SW 1271 (cell line): ENCODE results near the gene CDH26.

Experiments
- DNase-seq, 2 experiments: peaks; one replicate each; lab custom pipeline; 2025; lab: John Stamatoyannopoulos, UW

Gene CDH26

DNA sequence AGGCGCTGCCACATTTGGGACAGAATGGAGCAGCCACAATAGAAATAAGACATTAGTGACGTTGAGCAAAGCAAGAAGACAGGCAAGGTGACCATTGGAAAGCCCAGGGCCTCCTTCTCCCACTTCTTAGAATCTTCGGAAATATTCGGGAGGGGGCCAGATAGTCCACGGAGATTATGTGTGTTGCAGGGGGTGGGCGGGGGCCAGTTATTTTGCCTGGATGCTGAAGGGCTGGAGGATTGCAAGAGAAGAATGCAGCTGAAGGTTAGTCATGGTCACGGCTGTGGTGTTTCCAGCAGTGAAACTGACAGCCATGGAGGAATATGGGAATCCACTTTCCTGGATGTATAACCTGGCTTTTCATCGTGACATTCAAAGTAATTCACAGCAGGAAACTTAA, 88.6 kb downstream of the CDH26 start:
- DNase-seq = no peak

- no peak for DNase-seq
Measured at GRCh38 chr20:60048634-60049521, 90.7 kb downstream of the CDH26 start.

DNA sequence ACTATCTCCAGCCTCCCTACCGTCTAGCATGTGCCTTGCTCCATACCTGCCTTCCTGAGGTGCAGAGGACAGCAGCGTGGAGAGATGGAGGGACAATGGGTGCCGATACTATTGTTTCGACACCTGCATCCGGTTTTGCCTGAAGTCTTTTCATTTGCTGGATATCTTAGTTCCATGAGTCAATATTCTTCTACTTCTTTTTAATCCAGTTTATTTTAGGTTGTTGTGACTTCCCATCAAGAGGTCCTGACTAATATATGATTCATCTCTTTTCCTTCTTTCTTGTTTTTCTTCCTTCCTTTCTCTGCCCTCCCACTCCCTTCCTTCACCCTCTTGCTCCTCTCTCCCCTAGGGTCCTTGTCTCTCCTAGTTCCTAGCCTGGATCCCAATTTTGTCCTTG, 91.4 kb downstream of the CDH26 start:
- no peak for DNase-seq

GRCh38 chr20:60050193-60050947, 92.1 kb downstream of the CDH26 start:
- no peak for DNase-seq

DNA sequence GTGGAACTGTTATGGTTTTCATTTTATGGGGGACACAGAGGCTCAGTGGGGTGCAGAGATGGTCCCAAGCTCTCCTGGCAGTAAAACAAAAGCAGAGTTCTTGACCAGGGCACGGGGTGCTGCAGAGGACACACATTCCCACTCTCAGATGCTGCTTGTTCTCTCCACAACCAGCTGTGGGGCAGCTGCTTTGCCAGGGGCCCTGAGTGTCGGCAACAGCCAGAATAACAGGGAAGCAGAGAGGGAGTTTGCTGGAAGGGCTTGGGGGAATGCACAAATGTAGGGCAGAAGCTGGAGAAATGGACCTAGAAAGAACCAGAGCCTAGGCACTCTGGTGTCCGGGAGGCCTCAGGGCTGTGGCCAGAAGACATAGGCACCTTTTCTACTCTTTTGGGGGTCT, 93.7 kb downstream of the CDH26 start:
- no peak for DNase-seq

DNA sequence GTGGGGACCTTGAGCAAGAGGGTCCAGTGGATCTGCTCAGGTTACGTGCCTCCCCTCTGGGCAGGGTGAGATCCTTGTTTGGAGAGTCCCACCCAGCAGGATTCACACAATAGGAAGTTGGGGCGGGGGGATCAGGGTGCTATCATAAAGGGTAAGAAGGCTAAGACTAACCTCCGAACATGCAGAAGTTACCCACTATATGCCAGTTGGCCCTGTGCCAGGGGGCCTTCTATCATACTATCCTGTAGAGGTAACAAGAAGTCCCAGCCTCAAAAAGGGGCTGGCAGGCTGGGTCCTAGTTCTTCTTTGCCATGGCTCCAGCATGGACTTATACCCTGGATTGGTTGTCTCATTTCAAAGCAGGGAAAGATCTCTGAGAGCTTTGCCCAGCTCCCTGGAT, 94.1 kb downstream of the CDH26 start:
- DNase-seq = no peak

DNA sequence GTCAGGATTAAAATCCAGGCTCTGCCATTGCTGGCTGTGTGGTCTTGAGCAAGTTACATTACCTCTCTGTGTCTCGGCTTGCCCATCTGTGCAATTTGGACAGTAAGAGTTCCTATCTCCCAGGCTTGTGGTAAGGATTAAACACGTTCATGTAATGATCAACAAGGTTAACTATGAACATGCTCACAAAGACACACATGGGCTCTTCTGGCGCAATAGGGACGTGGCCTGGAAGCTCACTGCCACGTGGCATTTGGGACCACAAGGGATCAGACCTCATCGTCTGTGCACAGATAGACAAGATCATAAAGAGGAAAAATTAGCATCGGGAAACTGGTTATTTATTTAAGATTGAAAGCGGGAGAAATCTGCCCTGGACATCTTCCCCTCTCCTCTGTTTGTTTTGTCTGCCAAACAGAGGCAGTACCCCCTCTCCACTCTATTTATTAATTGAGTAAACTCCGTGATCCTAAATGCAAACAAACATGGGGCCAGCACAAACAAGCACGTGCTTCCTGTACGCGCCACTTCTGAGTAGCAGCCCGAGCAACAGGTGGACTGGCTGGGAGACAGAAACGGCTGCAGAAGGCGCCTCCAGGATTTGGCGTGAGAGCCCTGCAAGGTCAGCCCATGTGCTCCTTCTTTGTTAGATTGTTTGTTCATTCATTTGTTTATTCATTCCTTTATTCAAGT, 95.0 kb downstream of the CDH26 start:
- no peak for DNase-seq

- no peak for DNase-seq
Measured at GRCh38 chr20:60053818-60054190, 95.6 kb downstream of the CDH26 start.

- no peak for DNase-seq
Measured at GRCh38 chr20:60054716-60055634, 96.8 kb downstream of the CDH26 start.

GRCh38 chr20:60055740-60056139, 97.5 kb downstream of the CDH26 start:
- peak; percentile 38 to 74 for DNase-seq

DNA sequence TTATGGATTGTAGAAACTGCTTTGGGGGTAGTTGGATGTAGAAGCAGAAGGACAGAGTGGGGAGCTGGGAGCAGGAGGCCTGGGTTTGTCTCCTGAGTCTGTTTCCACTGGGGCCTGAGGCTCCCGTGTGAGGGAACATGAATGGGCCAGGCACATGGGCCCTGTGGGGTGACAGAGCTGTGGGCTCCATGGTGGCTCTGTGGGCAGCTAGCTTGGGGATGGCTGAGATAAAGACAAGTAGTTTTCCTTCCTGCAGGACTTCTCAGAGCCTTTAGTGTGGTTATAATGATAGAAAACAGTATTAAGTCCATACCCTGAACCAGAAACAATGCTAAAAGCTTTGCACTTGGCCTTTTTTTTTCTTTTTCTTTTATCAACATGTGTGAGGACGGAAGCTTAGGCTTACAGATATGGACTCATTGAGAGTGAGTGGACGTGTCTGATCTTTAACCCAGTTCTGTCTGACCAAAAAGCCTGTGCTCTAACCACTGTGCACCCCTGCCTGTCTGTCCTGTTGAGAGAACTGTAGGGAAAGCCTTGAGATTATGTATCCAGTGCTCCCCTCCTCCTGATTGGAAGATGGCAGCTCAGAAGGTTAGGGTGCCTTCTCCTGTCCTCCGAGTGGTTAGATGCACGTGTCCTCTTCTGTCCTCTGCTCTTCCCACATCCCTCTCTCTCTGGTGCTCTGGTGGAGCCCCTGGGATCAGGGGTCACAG, 98.3 kb downstream of the CDH26 start:
- peak in 1 of 2 experiments; percentile 36 for DNase-seq

DNA sequence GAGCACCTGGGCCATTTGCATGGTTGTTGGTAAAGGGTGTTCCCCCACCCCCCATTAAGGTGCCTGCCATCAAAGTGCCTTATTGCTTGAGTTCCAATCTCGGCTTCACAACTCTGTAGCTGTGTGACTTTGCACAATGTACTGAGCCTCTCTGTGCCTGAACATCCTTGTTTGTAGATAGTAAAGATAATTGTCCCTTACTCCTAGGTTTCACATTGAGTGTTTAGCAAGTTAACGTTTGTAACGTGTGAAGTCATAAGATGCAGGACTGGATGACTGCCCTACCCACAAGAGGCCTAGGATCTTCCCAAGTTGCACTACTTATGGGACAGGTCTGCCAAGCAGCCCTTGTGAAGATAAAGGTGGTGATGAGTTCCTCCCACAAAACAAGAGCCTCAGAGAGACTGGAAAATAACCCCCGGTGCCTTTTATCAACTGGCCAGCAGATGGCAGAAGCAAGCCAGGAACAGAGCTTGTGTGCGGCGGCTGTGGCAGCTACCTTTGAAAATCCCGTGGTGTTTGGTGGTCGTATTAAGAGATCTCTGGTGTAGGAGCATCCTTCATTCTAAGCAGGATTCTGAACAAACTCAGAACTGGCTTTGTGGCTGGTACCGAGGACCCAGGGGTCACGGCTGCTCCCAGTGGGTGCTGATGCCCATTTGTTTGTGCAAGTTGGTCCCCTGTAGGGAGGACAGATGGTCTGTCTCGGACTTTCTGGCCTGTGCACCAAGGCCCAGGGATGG, 99.1 kb downstream of the CDH26 start:
- peak; percentile 52 to 86 for DNase-seq

- DNase-seq = no peak
Measured at GRCh38 chr20:60057866-60058807, 99.9 kb downstream of the CDH26 start.

DNA sequence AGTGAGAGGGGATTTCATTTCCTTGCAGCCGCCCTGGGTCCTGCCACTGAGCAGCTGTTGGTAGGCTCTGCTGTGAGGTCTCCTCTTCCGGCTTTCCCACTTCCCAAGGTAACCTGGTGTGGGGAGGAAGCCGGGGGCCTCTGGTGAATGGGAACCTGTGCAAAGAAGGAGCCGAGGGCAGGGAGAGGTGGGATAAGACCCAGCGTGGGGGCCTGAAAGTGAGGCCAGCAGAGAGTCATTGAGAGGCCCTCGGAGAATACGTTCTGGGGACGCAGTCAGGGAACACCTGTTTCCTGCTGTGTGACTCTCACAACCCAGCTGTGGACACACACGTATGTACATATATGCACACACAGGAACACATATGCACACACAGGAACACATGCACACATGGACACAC, 100.7 kb downstream of the CDH26 start:
- no peak for DNase-seq

DNA sequence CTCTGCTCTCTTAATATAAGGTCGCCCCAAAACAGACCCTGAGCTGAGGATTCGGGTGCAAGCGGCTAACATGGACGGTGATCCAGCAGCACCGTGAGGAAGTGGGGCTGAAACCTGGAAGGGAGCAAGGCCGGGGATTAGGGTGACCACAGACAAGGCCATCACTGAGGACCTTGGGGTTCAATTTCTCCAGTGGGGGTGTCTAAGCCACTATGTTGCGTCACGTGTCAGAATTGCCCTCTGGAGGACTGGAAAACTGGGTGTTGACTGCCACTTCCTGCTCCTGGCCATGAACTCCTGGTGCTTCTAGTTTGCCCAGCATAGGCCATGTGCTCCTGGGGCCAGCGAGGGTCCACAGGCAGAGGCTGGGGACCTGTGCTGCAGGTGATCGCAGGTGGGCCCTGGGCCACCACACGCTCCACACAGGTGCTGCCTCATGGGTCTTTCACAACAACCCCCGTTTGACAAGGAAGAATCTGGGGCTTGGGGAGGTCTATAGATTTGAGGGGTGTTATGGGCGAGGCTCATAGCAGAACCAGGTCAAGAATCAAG, 101.9 kb downstream of the CDH26 start:
- DNase-seq = no peak

DNA sequence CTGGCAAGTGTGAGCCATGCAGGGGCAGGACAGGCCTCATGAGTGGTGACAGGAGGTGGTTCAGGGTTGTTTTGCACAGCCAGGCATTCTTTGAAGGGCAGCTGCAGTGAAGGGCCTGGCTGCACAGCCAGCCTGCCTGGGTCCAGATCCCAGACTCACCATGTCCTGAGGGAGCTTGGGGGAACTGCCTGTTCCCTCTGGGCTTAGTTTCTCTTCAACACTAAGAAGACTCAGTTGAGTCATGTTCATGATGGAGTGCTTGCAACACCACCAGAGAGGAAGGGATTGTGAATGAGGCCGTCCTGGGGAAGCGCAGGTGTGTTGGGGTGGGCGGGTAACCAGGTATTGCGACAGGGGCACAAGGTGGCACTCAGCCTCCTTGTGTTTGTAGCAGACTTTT, 102.4 kb downstream of the CDH26 start:
- no peak for DNase-seq

GRCh38 chr20:60062431-60063047, 104.3 kb downstream of the CDH26 start:
- DNase-seq = no peak

- DNase-seq = no peak
Measured at GRCh38 chr20:60063048-60063451, 104.8 kb downstream of the CDH26 start.
